ENCODE measurements around the gene PALLD.

Gene PALLD

GRCh38 chr4:168900080-168900479, 403.2 kb downstream of the PALLD start:
- no peak overlapping the region for H3K4me3 ChIP-seq (ENCODE audit: control insufficient read depth, low read depth, low read length)
- no peak for TF ChIP-seq CTCF (IDR thresholded peaks at IDR 0.05; ENCODE audit: control insufficient read depth, insufficient read depth, low read depth, low read length, missing control alignments)
- DNase-seq (ENCODE audit: low read depth): no peak

- no peak overlapping the region for H3K4me3 ChIP-seq (ENCODE audit: control insufficient read depth, low read depth, low read length)
- no peak for TF ChIP-seq CTCF (IDR thresholded peaks at IDR 0.05; ENCODE audit: control insufficient read depth, insufficient read depth, low read depth, low read length, missing control alignments)
- no peak for DNase-seq (ENCODE audit: low read depth)
Observed at GRCh38 chr4:168907119-168907698, 410.4 kb downstream of the PALLD start.

- no peak overlapping the region for H3K4me3 ChIP-seq (ENCODE audit: control insufficient read depth, low read depth, low read length)
- no peak for DNase-seq (ENCODE audit: low read depth)
- TF ChIP-seq CTCF (IDR thresholded peaks at IDR 0.05; ENCODE audit: control insufficient read depth, insufficient read depth, low read depth, low read length, missing control alignments): no peak
Observed at GRCh38 chr4:168908093-168908492, 411.2 kb downstream of the PALLD start.

GRCh38 chr4:168908851-168909273, 412.0 kb downstream of the PALLD start:
- no peak overlapping the region for H3K4me3 ChIP-seq (ENCODE audit: control insufficient read depth, low read depth, low read length)
- DNase-seq (ENCODE audit: low read depth): no peak
- TF ChIP-seq CTCF (IDR thresholded peaks at IDR 0.05; ENCODE audit: control insufficient read depth, insufficient read depth, low read depth, low read length, missing control alignments): no peak

- H3K4me3 ChIP-seq (ENCODE audit: control insufficient read depth, low read depth, low read length): no peak overlapping the region
- TF ChIP-seq CTCF (IDR thresholded peaks at IDR 0.05; ENCODE audit: control insufficient read depth, insufficient read depth, low read depth, low read length, missing control alignments): no peak
- DNase-seq (ENCODE audit: low read depth): no peak
Observed at GRCh38 chr4:168914095-168914494, 417.2 kb downstream of the PALLD start.

- no peak for DNase-seq (ENCODE audit: low read depth)
- no peak overlapping the region for H3K4me3 ChIP-seq (ENCODE audit: control insufficient read depth, low read depth, low read length)
- peak; percentile 53 for TF ChIP-seq CTCF (IDR thresholded peaks at IDR 0.05; ENCODE audit: control insufficient read depth, insufficient read depth, low read depth, low read length, missing control alignments)
Observed at GRCh38 chr4:168917138-168917779, 420.4 kb downstream of the PALLD start.
